Thyroid gland (tissue), 4 donors: Measurements from ENCODE around the gene CRIM1. TPM values are rescaled to one million over a fixed set of nuclear protein-coding genes. Genes with fewer than 3 reads are reported as not detected.

ENCODE experiments used
- DNase-seq, 2 donors: peaks; one replicate each; pipeline ENCODE4 v3.0.0-alpha.2; 2019
- H3K27ac ChIP-seq, 3 donors: fragments of 200-600 bp; sonication (generic); 1 replicate in 2 of 3; 2 replicates in 1 of 3; pipeline ENCODE4 v1.5.1; 2016 to 2019; ENCODE audit warnings: mild to moderate bottlenecking in 1 of 3, moderate library complexity in 1 of 3
- H3K27me3 ChIP-seq: fragments of 200-600 bp; sonication (generic); one replicate; pipeline ENCODE4 v1.5.1; 2019
- H3K36me3 ChIP-seq, 2 donors: fragments of 200-600 bp; sonication (generic); one replicate each; pipeline ENCODE4 v1.5.1; 2016 to 2019
- H3K4me1 ChIP-seq, 2 donors: fragments of 200-600 bp; sonication (generic); one replicate each; pipeline ENCODE4 v1.5.1; 2017 to 2019
- H3K4me3 ChIP-seq, 3 donors: fragments of 200-600 bp; sonication (generic); replicated peaks in 1 of 3; 1 replicate in 2 of 3; 2 replicates in 1 of 3; pipeline ENCODE4 v1.5.1; 2016; ENCODE audit warnings: mild to moderate bottlenecking in 1 of 3
- H3K9me3 ChIP-seq: fragments of 200-600 bp; sonication (generic); one replicate; pipeline ENCODE4 v1.5.1; 2017
- CTCF ChIP-seq, 6 experiments: fragments of 200-600 bp in 3 of 6; fragments of 450-650 bp in 3 of 6; sonication (generic) in 3 of 6; IDR thresholded peaks; one replicate each; pipeline ENCODE4 v1.5.1; 2016 to 2019; ENCODE audit warnings: antibody characterized with exemption in 6 of 6, mild to moderate bottlenecking in 2 of 6, inconsistent platforms in 1 of 6, moderate library complexity in 1 of 6
- POLR2A ChIP-seq, 2 donors: fragments of 450-650 bp; IDR thresholded peaks; one replicate each; pipeline ENCODE4 v1.6.1; 2017; ENCODE audit warnings: antibody characterized with exemption in 2 of 2, mild to moderate bottlenecking in 2 of 2, moderate library complexity in 1 of 2
- WGBS, 2 donors: methylation state at CpG; one replicate each; pipeline ENCODE4 v1.1.5; 2017; 5-methylcytosine and 5-hydroxymethylcytosine counted together
- intact Hi-C: fragments of 100-400 bp; cut with DNase I; formaldehyde crosslinking; loops from one replicate; pipeline ENCODE4 v1.15.1; 2023
- total RNA-seq, 4 donors: library from RNA; depleted of rRNA; stranded (reverse); fragments of >200 nt; gene quantifications; one replicate each; pipeline ENCODE4 v1.2.3, GENCODE V29; 2016

CRIM1 gene
- total RNA-seq, 4 donors from 2014 or later, result 49.5 to 104 (median 71.5) TPM

GRCh38 chr2:36482576-36483214 is 127.1 kb downstream of the CRIM1 start:
- peak; percentile 59 to 68 for DNase-seq
- TF ChIP-seq POLR2A (IDR thresholded peaks at IDR 0.05) (no peak), CTCF (IDR thresholded peaks at IDR 0.05) (no peak)
- no peaks in the 10 kb centered on the region for H3K9me3 ChIP-seq
- intact Hi-C loops, result loop anchor here (5.0 kb wide), 1 partner anchor 130 kb away; no protein-coding TSS in a partner anchor
- H3K27ac ChIP-seq, result peak overlapping the region in 1 of 3 donors; percentile 34
- 41 to 50% methylated on average over 4 of the region's 4 CpGs for WGBS, 2 donors
- H3K36me3 ChIP-seq, result peaks cover 6 to 28% of the 10 kb centered on the region in 2 donors
- no peak overlapping the region for H3K4me3 ChIP-seq
- no peaks in the 10 kb centered on the region for H3K27me3 ChIP-seq
- peaks cover 42 to 65% of the 10 kb centered on the region in 2 donors for H3K4me1 ChIP-seq

- Histone ChIP-seq H3K4me1 (peaks cover 43 to 63% of the 10 kb centered on the region in 2 donors), H3K9me3 (no peaks in the 10 kb centered on the region), H3K27me3 (no peaks in the 10 kb centered on the region), H3K4me3 (no peak overlapping the region), H3K27ac (peak overlapping the region in 1 of 3 donors; percentile 34), H3K36me3 (peaks cover 6 to 27% of the 10 kb centered on the region in 2 donors)
- intact Hi-C loops, result loop anchor here (5.0 kb wide), 1 partner anchor 131 kb away; no protein-coding TSS in a partner anchor
- WGBS, 2 donors, result 93 to 96% methylated on average over 4 of the region's 4 CpGs
- no peak for DNase-seq
- TF ChIP-seq POLR2A (IDR thresholded peaks at IDR 0.05) (no peak), CTCF (IDR thresholded peaks at IDR 0.05) (no peak)
These were observed 127.7 kb downstream of the CRIM1 start for GRCh38 chr2:36483290-36483689.

GRCh38 chr2:36484454-36484853 is 128.9 kb downstream of the CRIM1 start:
- Histone ChIP-seq H3K36me3 (peaks cover 2 to 24% of the 10 kb centered on the region in 2 donors), H3K27ac (peak overlapping the region in 1 of 3 donors; percentile 73), H3K9me3 (no peaks in the 10 kb centered on the region), H3K4me1 (peaks cover 43 to 57% of the 10 kb centered on the region in 2 donors), H3K4me3 (no peak overlapping the region), H3K27me3 (no peaks in the 10 kb centered on the region)
- TF ChIP-seq POLR2A (IDR thresholded peaks at IDR 0.05) (no peak), CTCF (IDR thresholded peaks at IDR 0.05) (no peak)
- WGBS, 2 donors, result 95 to 98% methylated on average over 4 of the region's 4 CpGs
- DNase-seq, result no peak
- intact Hi-C loops, result loop anchor here (5.0 kb wide), 1 partner anchor 132 kb away; no protein-coding TSS in a partner anchor

- Histone ChIP-seq H3K27ac (peak overlapping the region in 2 of 3 donors; percentile 25 to 73), H3K27me3 (no peaks in the 10 kb centered on the region), H3K4me3 (no peak overlapping the region), H3K36me3 (peaks cover 0 to 13% of the 10 kb centered on the region in 2 donors), H3K4me1 (peaks cover 43 to 57% of the 10 kb centered on the region in 2 donors), H3K9me3 (no peaks in the 10 kb centered on the region)
- WGBS, 2 donors, result 62 to 78% methylated on average over 4 of the region's 4 CpGs
- no peak for TF ChIP-seq CTCF (IDR thresholded peaks at IDR 0.05)
- TF ChIP-seq POLR2A (IDR thresholded peaks at IDR 0.05), result no peak
- DNase-seq, result no peak
- intact Hi-C loops, result no loop called here
These were observed 129.9 kb downstream of the CRIM1 start for GRCh38 chr2:36485521-36485920.

DNA sequence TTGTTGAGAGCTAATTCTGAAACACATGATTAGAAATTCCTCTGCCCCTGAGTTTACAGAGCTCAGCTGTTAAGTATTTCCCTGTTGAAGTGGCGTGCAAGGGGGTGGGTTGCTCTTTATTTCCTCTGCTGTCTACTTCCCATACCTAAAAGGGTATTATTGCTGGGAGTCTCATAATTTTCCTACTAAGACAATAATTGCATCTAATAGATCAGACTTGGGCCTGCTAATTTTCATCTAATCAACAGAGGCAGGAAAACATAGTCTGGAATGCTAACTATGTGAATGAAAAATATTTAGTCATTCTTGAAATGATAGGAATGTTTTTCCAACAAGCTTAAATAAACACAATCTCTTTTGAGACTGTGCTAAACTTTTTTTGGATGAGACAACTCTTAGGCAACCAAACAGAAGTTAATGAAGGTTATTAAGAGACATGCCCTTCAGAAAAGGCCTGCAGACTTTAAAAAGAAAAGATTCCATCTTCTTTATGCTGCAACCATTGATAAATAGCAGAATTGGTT is 131.0 kb downstream of the CRIM1 start:
- intact Hi-C loops, result no loop called here
- Histone ChIP-seq H3K36me3 (peaks cover 0 to 4% of the 10 kb centered on the region in 2 donors), H3K27me3 (no peaks in the 10 kb centered on the region), H3K4me1 (peaks cover 43 to 57% of the 10 kb centered on the region in 2 donors), H3K9me3 (no peaks in the 10 kb centered on the region), H3K4me3 (no peak overlapping the region), H3K27ac (peak overlapping the region; percentile 26 to 73 (median 60))
- WGBS, 2 donors, result 68 to 82% methylated on average over 1 of the region's 1 CpG
- DNase-seq, result no peak
- TF ChIP-seq CTCF (IDR thresholded peaks at IDR 0.05), result no peak
- TF ChIP-seq POLR2A (IDR thresholded peaks at IDR 0.05), result no peak
